Measurements from ENCODE around the gene KLHDC4. TPM values are rescaled to one million over a fixed set of nuclear protein-coding genes. Genes with fewer than 3 reads are reported as not detected.

Gene KLHDC4
- 24.0 and 36.8 TPM in 2 replicates for total RNA-seq

DNA sequence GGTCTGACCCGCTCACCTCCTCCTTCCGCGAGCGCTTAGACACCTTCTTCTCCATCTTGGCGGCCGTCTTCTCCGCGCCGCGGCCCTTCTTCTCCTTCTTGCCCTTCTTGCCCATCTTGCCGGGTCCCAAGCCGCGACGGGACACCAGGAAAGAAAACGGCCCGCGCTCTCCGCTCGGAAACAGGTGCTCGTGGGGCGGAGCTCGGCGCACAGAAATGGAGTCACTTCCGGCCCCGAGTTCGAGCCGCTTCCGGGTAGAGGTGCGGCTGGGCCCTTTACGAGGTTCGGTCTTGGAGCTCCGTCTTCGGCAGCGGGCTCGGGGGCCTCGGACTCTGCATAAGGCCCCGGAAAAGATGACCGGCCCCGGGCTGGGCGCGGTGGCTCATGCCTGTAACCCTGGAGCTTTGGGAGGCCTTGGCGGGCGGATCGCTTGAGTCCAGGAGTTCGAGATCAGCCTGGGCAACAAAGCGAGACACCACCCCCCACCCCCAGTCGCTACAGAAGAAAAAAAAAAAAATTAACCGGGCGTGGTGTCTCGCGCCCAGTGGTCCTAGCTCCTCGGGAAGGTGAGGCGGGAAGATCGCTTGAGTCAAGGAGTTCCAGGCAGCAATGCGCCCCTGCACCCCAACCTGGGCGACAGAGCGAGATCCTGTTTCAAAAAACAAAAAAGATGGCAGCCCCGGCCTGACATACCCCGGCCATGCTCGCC is at the start of gene KLHDC4:
Gene KLHDC4 (minus strand): TSS at position 211 of the 709 bp plus-strand sequence. CDS start 96 bp downstream, at position 115.

Other genes starting within 250 kb of the KLHDC4 start
- under 0.01 TPM in 1 of 2 replicates, not detected in the other for gene JPH3, start 163.5 kb downstream of the KLHDC4 start, total RNA-seq
- 8.1 and 12.8 TPM in 2 replicates for gene SLC7A5, start 103.5 kb upstream of the KLHDC4 start, total RNA-seq
- gene CA5A, start 170.5 kb upstream of the KLHDC4 start, total RNA-seq: not detected in 2 replicates
- gene BANP, start 185.4 kb upstream of the KLHDC4 start, total RNA-seq: 17.2 and 40.9 TPM in 2 replicates